HepG2 (cell line): ENCODE results near the gene DOCK1. TPM values are rescaled to one million over a fixed set of nuclear protein-coding genes. Genes with fewer than 3 reads are reported as not detected.

Source experiments
- ATAC-seq: fragments of 200-7000 bp; cut with Tn5 transposase; 3 replicates; pipeline ENCODE4 v1.9.1; 2020; ENCODE audit warnings: mild to moderate bottlenecking, moderate library complexity
- BruUV-seq: library from RNA; stranded (reverse); fragments of 400-500 nt; replicated peaks from 2 replicates; lab custom pipeline; 2021; lab: Mats Ljungman, UMichigan
- CTCF ChIA-PET: fragments of 300-600 bp; formaldehyde crosslinking; extraction: SDS; loops from one replicate; lab custom pipeline; 2021; ENCODE audit warnings: low total read pairs, inconsistent platforms, low intra/inter-chr PET ratio; lab: Yijun Ruan, JAX
- POLR2A ChIA-PET: fragments of 350-600 bp; sonication (Branson Sonifier 250); formaldehyde crosslinking; loops from one replicate; lab custom pipeline; 2020; ENCODE audit warnings: antibody characterized with exemption, inconsistent platforms; lab: Yijun Ruan, JAX
- DNase-seq: peaks from one replicate; pipeline ENCODE4 v3.0.0-alpha.2; 2015; ENCODE audit warnings: low spot score
- FAIRE-seq: peaks from 3 replicates; lab custom pipeline; 2011; peaks lifted over from hg19 to GRCh38; lab: Jason Lieb, UNC
- H2AFZ ChIP-seq: one replicate; pipeline ENCODE4 v1.6.1; 2011; ENCODE audit warnings: low read length, inconsistent platforms
- H3K27ac ChIP-seq: fragments of 300-600 bp; 3 replicates; pipeline ENCODE4 v1.8.0; 2011; ENCODE audit warnings: mixed run types, mild to moderate bottlenecking, mixed read lengths, low read length, inconsistent platforms; ENCODE audit not compliant: insufficient read depth; ENCODE audit errors: extremely low read length
- H3K27me3 ChIP-seq, 2 experiments: fragments of 200-600 bp in 1 of 2; 2 replicates in 1 of 2; 3 replicates in 1 of 2; pipeline versions ENCODE4 v1.6.0 to v1.8.0; 2011; ENCODE audit warnings: low read length in 2 of 2, mild to moderate bottlenecking in 2 of 2, moderate library complexity in 2 of 2, inconsistent platforms in 1 of 2; ENCODE audit not compliant: insufficient read depth in 2 of 2, control insufficient read depth in 1 of 2
- H3K36me3 ChIP-seq, 2 experiments: fragments of 200-600 bp in 1 of 2; replicated peaks in 1 of 2; 2 replicates in 1 of 2; 3 replicates in 1 of 2; pipeline versions ENCODE4 v1.5.1 to v1.8.0; 2011; ENCODE audit warnings: low read length in 2 of 2, inconsistent platforms in 1 of 2; ENCODE audit not compliant: insufficient read depth in 2 of 2, control insufficient read depth in 1 of 2
- H3K4me1 ChIP-seq: 2 replicates; pipeline ENCODE4 v1.5.1; 2012; ENCODE audit warnings: low read length, inconsistent platforms; ENCODE audit not compliant: insufficient read depth
- H3K4me2 ChIP-seq: 2 replicates; pipeline ENCODE4 v1.6.0; 2011; ENCODE audit warnings: low read depth, low read length, inconsistent platforms
- H3K4me3 ChIP-seq, 3 experiments: fragments of 200-600 bp in 1 of 3; sonication (generic), shearing (Covaris generic) in 1 of 3; replicated peaks in 1 of 3; 2 replicates each; pipeline ENCODE4 v1.5.1; 2011 to 2016; ENCODE audit warnings: low read length in 3 of 3, inconsistent platforms in 2 of 3, low read depth in 2 of 3, mild to moderate bottlenecking in 2 of 3, control low read depth in 1 of 3, mixed read lengths in 1 of 3; ENCODE audit not compliant: insufficient read depth in 1 of 3
- H3K79me2 ChIP-seq: one replicate; pipeline ENCODE4 v1.6.1; 2011; ENCODE audit warnings: low read length, inconsistent platforms; ENCODE audit not compliant: insufficient read depth
- H3K9ac ChIP-seq: 2 replicates; pipeline ENCODE4 v1.6.0; 2011; ENCODE audit warnings: mild to moderate bottlenecking, low read depth, low read length, inconsistent platforms; ENCODE audit not compliant: insufficient read depth
- H3K9me3 ChIP-seq: 2 replicates; pipeline ENCODE4 v1.5.1; 2012; ENCODE audit warnings: mild to moderate bottlenecking, low read length
- H4K20me1 ChIP-seq: 2 replicates; pipeline ENCODE4 v1.6.0; 2011; ENCODE audit warnings: inconsistent platforms, mild to moderate bottlenecking, low read length, moderate library complexity; ENCODE audit not compliant: insufficient read depth
- ARNT2 ChIP-seq: sonication (generic); formaldehyde crosslinking; IDR thresholded peaks from 2 replicates; pipeline ENCODE4 v1.8.0; 2022; ENCODE audit warnings: mild to moderate bottlenecking, low read depth, missing genetic modification reagents, moderate library complexity
- CBFB ChIP-seq: sonication (generic); formaldehyde crosslinking; IDR thresholded peaks from 2 replicates; pipeline ENCODE4 v1.4.0; 2020; ENCODE audit warnings: missing genetic modification reagents
- HDAC1 ChIP-seq: sonication (generic); formaldehyde crosslinking; IDR thresholded peaks from 2 replicates; pipeline ENCODE4 v1.5.1; 2020; ENCODE audit warnings: mild to moderate bottlenecking, missing genetic modification reagents
- HNRNPUL1 ChIP-seq: fragments of 200-400 bp; formaldehyde crosslinking; IDR thresholded peaks from 2 replicates; pipeline ENCODE4 v1.6.1; 2017; ENCODE audit warnings: low read depth, mild to moderate bottlenecking, low read length, moderate library complexity
- MAX ChIP-seq: IDR thresholded peaks from 2 replicates; pipeline ENCODE4 v1.6.1; 2012; ENCODE audit warnings: inconsistent platforms
- NKX3-1 ChIP-seq: sonication (generic); formaldehyde crosslinking; IDR thresholded peaks from 2 replicates; pipeline ENCODE4 v1.5.0; 2020; ENCODE audit warnings: missing genetic modification reagents
- SMARCE1 ChIP-seq: fragments of 450-650 bp; IDR thresholded peaks from 2 replicates; pipeline ENCODE4 v1.6.1; 2017; ENCODE audit warnings: borderline replicate concordance
- SOX13 ChIP-seq, 3 experiments: fragments of 450-650 bp in 1 of 3; sonication (generic) in 1 of 3; formaldehyde crosslinking in 1 of 3; IDR thresholded peaks in 2 of 3; conservative IDR thresholded peaks in 1 of 3; 2 replicates each; pipeline versions ENCODE4 v1.5.0 to v1.6.1; 2016 to 2020; ENCODE audit warnings: antibody characterized with exemption in 1 of 3, mild to moderate bottlenecking in 1 of 3, missing compliant biosample characterization in 1 of 3, missing genetic modification reagents in 1 of 3, moderate library complexity in 1 of 3
- SP2 ChIP-seq: sonication (generic); formaldehyde crosslinking; IDR thresholded peaks from 2 replicates; pipeline ENCODE4 v1.5.1; 2020; ENCODE audit warnings: mild to moderate bottlenecking, missing genetic modification reagents
- TBP ChIP-seq: sonication (generic); formaldehyde crosslinking; IDR thresholded peaks from 2 replicates; pipeline ENCODE4 v1.5.0; 2020; ENCODE audit warnings: missing genetic modification reagents
- ZBTB7B ChIP-seq: sonication (generic); formaldehyde crosslinking; IDR thresholded peaks from 2 replicates; pipeline ENCODE4 v1.4.0; 2020; ENCODE audit warnings: missing genetic modification reagents
- ZNF501 ChIP-seq: sonication (generic); formaldehyde crosslinking; IDR thresholded peaks from 2 replicates; pipeline ENCODE4 v1.5.1; 2020; ENCODE audit warnings: mild to moderate bottlenecking, moderate library complexity, missing genetic modification reagents
- ZNF558 ChIP-seq: sonication (generic); formaldehyde crosslinking; IDR thresholded peaks from 2 replicates; pipeline ENCODE4 v1.9.0; 2022; ENCODE audit warnings: mild to moderate bottlenecking, missing genetic modification reagents, borderline replicate concordance
- ZNF816 ChIP-seq: sonication (generic); formaldehyde crosslinking; IDR thresholded peaks from 2 replicates; pipeline ENCODE4 v1.8.0; 2022; ENCODE audit warnings: missing genetic modification reagents, mild to moderate bottlenecking, borderline replicate concordance
- WGBS: methylation state at CpG from one replicate; pipeline ENCODE4 v1.1.6; 2017; ENCODE audit warnings: low lambda C conversion rate; 5-methylcytosine and 5-hydroxymethylcytosine counted together
- in situ Hi-C: cut with HindIII; loops from 2 replicates; pipeline ENCODE4 v1.10.0; 2017; ENCODE audit warnings: low pct_unique_long_range_greater_than_20kb; ENCODE audit not compliant: extremely low pct_ligation_motif_present
- intact Hi-C: fragments of 100-400 bp; cut with micrococcal nuclease; formaldehyde crosslinking; loops from one replicate; pipeline ENCODE4 v1.10.0; 2022; ENCODE audit not compliant: unreplicated experiment
- polyA plus RNA-seq, 8 experiments: library from polyadenylated mRNA; depleted of rRNA in 3 of 8; stranded (reverse) in 7 of 8; unstranded in 1 of 8; fragments of >200 nt; fragmentation: Illumina TruSeq in 4 of 8; extraction: Trizol in 4 of 8; gene quantifications; 2 replicates each; pipeline versions ENCODE4 v1.2.1 to v1.2.3, GENCODE V29; 2011 to 2016; ENCODE audit warnings: low read depth in 4 of 8, missing spikeins in 1 of 8, mixed read lengths in 1 of 8; ENCODE audit not compliant: insufficient read depth in 1 of 8
- total RNA-seq, 5 experiments: library from RNA; depleted of rRNA; stranded (reverse); fragments of >200 nt; fragmentation: Illumina TruSeq; extraction: Trizol; gene quantifications; 2 replicates each; pipeline ENCODE4 v1.2.3, GENCODE V29; 2016; ENCODE audit warnings: low read depth in 1 of 5
- TF ChIP-seq, protein P1 (sequence below): sonication (generic); formaldehyde crosslinking; IDR thresholded peaks from 2 replicates; pipeline ENCODE4 v1.9.0; 2021; ENCODE audit warnings: missing genetic modification reagents, mild to moderate bottlenecking, borderline replicate concordance
- TF ChIP-seq, protein P2 (sequence below): sonication (generic); formaldehyde crosslinking; IDR thresholded peaks from 2 replicates; pipeline ENCODE4 v1.8.0; 2022; ENCODE audit warnings: mild to moderate bottlenecking, missing genetic modification reagents, moderate library complexity

The DOCK1 gene
- total and polyA plus RNA-seq, 2 of the 13 experiments (the other 11 are each of a cell fraction or from before 2014, with no cell fraction given), result 8.3 to 25.5 TPM

- no peak for TF ChIP-seq CBFB
- no peak for TF ChIP-seq ZNF816 (CRISPR knock-in tag)
These were observed 26.3 kb downstream of the DOCK1 start (continued) for GRCh38 chr10:126931544-126931943.

DNA sequence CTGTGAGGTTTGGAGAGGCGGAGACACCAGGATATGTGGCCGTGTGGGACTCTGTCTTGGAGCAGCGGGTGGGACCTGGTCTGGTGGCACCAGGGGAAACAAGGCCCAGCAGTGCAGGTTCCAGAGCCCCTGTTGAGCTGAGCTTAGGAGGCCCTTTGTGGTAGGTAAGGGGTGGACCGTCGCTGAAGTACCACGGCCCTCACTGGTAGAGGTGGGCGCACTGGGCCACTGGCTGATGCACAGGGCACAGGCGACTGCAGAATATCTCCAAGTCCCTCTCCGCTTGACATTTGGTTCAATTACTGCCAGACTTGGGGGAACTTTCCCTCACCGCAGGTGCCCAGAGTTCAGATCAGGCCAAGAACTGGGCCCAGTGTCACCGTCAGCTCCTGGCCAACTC lies 27.3 kb downstream of the DOCK1 start:
- peaks cover 43% of the 10 kb centered on the region for H3K79me2 ChIP-seq

GRCh38 chr10:126933116-126933515 lies 27.9 kb downstream of the DOCK1 start:
- Histone ChIP-seq H3K27ac (no peak overlapping the region), H4K20me1 (peaks cover 7% of the 10 kb centered on the region; the same call in 1 of the 2 replicates), H3K4me3 (no peak overlapping the region), H3K4me1 (peaks cover 28% of the 10 kb centered on the region), H3K36me3 (peaks cover 0 to 1% of the 10 kb centered on the region in 2 experiments; a peak in 1 of 5 replicates), H3K9ac (no peak overlapping the region), H3K9me3 (no peaks in the 10 kb centered on the region), H3K79me2 (peaks cover 42% of the 10 kb centered on the region), H3K27me3 (no peaks in the 10 kb centered on the region), H3K4me2 (no peak overlapping the region), H2AFZ (no peak overlapping the region)
- FAIRE-seq (no peak), ATAC-seq (no peak), DNase-seq (no peak)
- WGBS, result 94% methylated on average over 4 of the region's 4 CpGs
- BruUV-seq, result no TSS peak
- in situ Hi-C loops, result no loop called here
- POLR2A ChIA-PET, result no interaction called here
- intact Hi-C loops, result no loop called here
- CTCF ChIA-PET, result no interaction called here
- TF ChIP-seq SMARCE1 (no peak), TBP (no peak), SOX13 (IDR thresholded peaks at IDR 0.05) (no peak), SOX13 (CRISPR knock-in tag; conservative IDR thresholded peaks at IDR 0.05 in 1 of 2, IDR thresholded peaks at IDR 0.05 in 1 of 2) (no peak), NKX3-1 (no peak), ZNF558 (CRISPR knock-in tag) (no peak), HDAC1 (CRISPR knock-in tag) (no peak), ZBTB7B (CRISPR knock-in tag) (no peak), ARNT2 (CRISPR knock-in tag) (no peak), ZNF501 (CRISPR knock-in tag) (no peak), SP2 (CRISPR knock-in tag) (no peak), MAX (no peak)
- TF ChIP-seq, protein P1, sequence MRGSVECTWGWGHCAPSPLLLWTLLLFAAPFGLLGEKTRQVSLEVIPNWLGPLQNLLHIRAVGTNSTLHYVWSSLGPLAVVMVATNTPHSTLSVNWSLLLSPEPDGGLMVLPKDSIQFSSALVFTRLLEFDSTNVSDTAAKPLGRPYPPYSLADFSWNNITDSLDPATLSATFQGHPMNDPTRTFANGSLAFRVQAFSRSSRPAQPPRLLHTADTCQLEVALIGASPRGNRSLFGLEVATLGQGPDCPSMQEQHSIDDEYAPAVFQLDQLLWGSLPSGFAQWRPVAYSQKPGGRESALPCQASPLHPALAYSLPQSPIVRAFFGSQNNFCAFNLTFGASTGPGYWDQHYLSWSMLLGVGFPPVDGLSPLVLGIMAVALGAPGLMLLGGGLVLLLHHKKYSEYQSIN (CRISPR knock-in tag), result no peak

More for the DNA sequence above, 27.3 kb downstream of the DOCK1 start:
- 100% methylated on average over 5 of the region's 11 CpGs for WGBS
- no peak for DNase-seq
- H3K27ac ChIP-seq, result no peak overlapping the region
- in situ Hi-C loops, result no loop called here
- no peak for FAIRE-seq
- no peaks in the 10 kb centered on the region for H3K27me3 ChIP-seq
- no peak overlapping the region for H2AFZ ChIP-seq
- peaks cover 1 to 2% of the 10 kb centered on the region in 2 experiments; a peak in 2 of 5 replicates for H3K36me3 ChIP-seq
- CTCF ChIA-PET, result no interaction called here
- TF ChIP-seq, protein P2, sequence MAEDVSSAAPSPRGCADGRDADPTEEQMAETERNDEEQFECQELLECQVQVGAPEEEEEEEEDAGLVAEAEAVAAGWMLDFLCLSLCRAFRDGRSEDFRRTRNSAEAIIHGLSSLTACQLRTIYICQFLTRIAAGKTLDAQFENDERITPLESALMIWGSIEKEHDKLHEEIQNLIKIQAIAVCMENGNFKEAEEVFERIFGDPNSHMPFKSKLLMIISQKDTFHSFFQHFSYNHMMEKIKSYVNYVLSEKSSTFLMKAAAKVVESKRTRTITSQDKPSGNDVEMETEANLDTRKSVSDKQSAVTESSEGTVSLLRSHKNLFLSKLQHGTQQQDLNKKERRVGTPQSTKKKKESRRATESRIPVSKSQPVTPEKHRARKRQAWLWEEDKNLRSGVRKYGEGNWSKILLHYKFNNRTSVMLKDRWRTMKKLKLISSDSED (CRISPR knock-in tag), result no peak
- no peak for TF ChIP-seq HNRNPUL1
- TF ChIP-seq, all 625 proteins: peak for 0
- Histone ChIP-seq H3K9ac (no peak overlapping the region), H4K20me1 (peaks cover 7% of the 10 kb centered on the region; the same call in 1 of the 2 replicates), H3K4me2 (no peak overlapping the region), H3K4me1 (peaks cover 28% of the 10 kb centered on the region), H3K9me3 (no peaks in the 10 kb centered on the region), H3K4me3 (no peak overlapping the region)
- POLR2A ChIA-PET, result no interaction called here
- no peak for ATAC-seq
- intact Hi-C loops, result no loop called here
- BruUV-seq, result no TSS peak
